IPS-NIHi7 (cell line): ENCODE results near the gene SNUPN.

ENCODE experiments used
- DNase-seq: peaks from one replicate; pipeline ENCODE4 v3.0.0; 2012; ENCODE audit warnings: mixed read lengths; ENCODE audit errors: extremely low spot score

SNUPN gene

GRCh38 chr15:75625542-75626347 lies at the start of gene SNUPN:
TSS of gene SNUPN (minus strand) at chr15:75625725. CDS start at chr15:75621051, 4,674 bp downstream.
- peak; percentile 98 for DNase-seq

- no peak for DNase-seq
Measured at GRCh38 chr15:75674366-75674765, 48.8 kb upstream of the SNUPN start.

GRCh38 chr15:75673426-75674235 lies 48.1 kb upstream of the SNUPN start:
- no peak for DNase-seq

- peak; percentile 60 for DNase-seq
Measured at GRCh38 chr15:75672646-75673425, 47.3 kb upstream of the SNUPN start.

GRCh38 chr15:75671730-75672602 lies 46.4 kb upstream of the SNUPN start:
- no peak for DNase-seq

- DNase-seq, result no peak
Measured at GRCh38 chr15:75669879-75670212, 44.3 kb upstream of the SNUPN start.

- DNase-seq, result no peak
Measured at GRCh38 chr15:75669191-75669878, 43.8 kb upstream of the SNUPN start.

GRCh38 chr15:75666823-75667501 lies 41.4 kb upstream of the SNUPN start:
- DNase-seq, result no peak

- DNase-seq, result no peak
Measured at GRCh38 chr15:75663931-75664421, 38.5 kb upstream of the SNUPN start.

GRCh38 chr15:75662823-75663519 lies 37.4 kb upstream of the SNUPN start:
- DNase-seq, result no peak

- no peak for DNase-seq
Measured at GRCh38 chr15:75661756-75662140, 36.2 kb upstream of the SNUPN start.

- peak; percentile 81 for DNase-seq
Measured at GRCh38 chr15:75661100-75661755, 35.7 kb upstream of the SNUPN start.

GRCh38 chr15:75659928-75660645 lies 34.6 kb upstream of the SNUPN start:
- DNase-seq, result no peak

GRCh38 chr15:75659141-75659771 lies 33.7 kb upstream of the SNUPN start:
- no peak for DNase-seq

GRCh38 chr15:75656813-75657212 lies 31.3 kb upstream of the SNUPN start:
- no peak for DNase-seq

- no peak for DNase-seq
Measured at GRCh38 chr15:75656331-75656730, 30.8 kb upstream of the SNUPN start.

- DNase-seq, result no peak
Measured at GRCh38 chr15:75655931-75656330, 30.4 kb upstream of the SNUPN start.
